Activated T-helper 1 cell treated with anti-CD3 and anti-CD28 coated beads, Interleukin-12 subunit alpha, Interleukin-12 subunit beta, Interleukin-2, Interleukin-4 antibody, amounts not matched to agents 30 ng/mL and 10 ng/mL and 1 ng/mL, durations not matched to agents 14 hours and 24 hours and 36 hours (primary cell): ENCODE data around the gene RPL31. TPM values are rescaled to one million over a fixed set of nuclear protein-coding genes. Genes with fewer than 3 reads are reported as not detected.
"Not testable (repeated sequence)": the region's sequence is repeated elsewhere in the genome, so short reads cannot be mapped to it uniquely, and the experiment has no call there.

Experiments
- DNase-seq: peaks from one replicate; pipeline ENCODE4 v3.0.0; 2021; ENCODE audit warnings: low spot score
- H3K27ac Mint-ChIP-seq: one replicate; pipeline ENCODE4 v1.8.0; 2021; ENCODE audit warnings: mild to moderate bottlenecking, mixed read lengths
- H3K27me3 Mint-ChIP-seq: one replicate; pipeline ENCODE4 v1.8.0; 2022; ENCODE audit warnings: mild to moderate bottlenecking, moderate library complexity, mixed read lengths; ENCODE audit not compliant: insufficient read depth
- H3K36me3 Mint-ChIP-seq: one replicate; pipeline ENCODE4 v1.8.0; 2021; ENCODE audit warnings: low read depth, mixed read lengths
- H3K4me1 Mint-ChIP-seq: one replicate; pipeline ENCODE4 v1.8.0; 2021; ENCODE audit warnings: low read depth, mixed read lengths
- H3K4me3 Mint-ChIP-seq: one replicate; pipeline ENCODE4 v1.8.0; 2021; ENCODE audit warnings: mild to moderate bottlenecking, moderate library complexity, mixed read lengths
- H3K9me3 Mint-ChIP-seq: one replicate; pipeline ENCODE4 v1.8.0; 2021; ENCODE audit warnings: mixed read lengths
- intact Hi-C: fragments of 100-400 bp; cut with micrococcal nuclease; formaldehyde crosslinking; loops from one replicate; pipeline ENCODE4 v1.15.1; 2024
- total RNA-seq: library from RNA; stranded (reverse); gene quantifications from 2 replicates; pipeline ENCODE4 v1.2.3, GENCODE V29; 2022

Gene RPL31
- total RNA-seq, 1 donor from 2014 or later = 1,092 TPM

DNA sequence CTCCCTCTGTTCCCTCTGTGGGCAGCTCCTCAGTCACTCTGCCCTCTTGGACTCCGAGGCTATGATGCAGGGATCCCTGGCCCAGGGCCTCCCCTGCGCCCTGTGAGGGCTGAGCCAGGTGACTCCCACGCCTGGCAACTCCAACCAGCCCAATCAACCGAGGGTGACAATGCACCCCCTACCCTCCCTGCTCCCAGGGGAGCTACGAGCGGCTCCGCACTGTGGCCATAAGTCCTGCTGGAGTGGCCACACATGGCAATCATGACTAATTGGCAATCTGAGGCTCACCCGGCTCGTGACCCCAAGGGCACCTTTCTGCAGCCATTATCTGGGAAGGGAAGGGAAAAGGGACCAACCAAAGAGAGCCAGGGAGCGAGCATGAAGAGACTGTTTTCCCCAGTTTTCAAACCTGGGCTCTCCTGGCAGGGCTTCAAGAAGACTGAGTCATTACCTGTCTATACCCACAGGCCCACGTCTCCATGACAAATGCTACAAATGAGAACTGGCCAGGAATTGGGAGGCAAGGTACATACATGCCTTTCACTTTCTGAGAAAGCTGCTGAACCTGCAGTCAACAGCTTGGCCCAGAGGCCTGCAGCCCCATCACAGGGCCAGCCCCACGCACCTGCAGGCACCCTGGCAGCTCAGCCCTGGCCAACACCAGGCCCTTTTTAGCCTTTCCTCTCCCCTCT lies 45.1 kb downstream of the RPL31 start:
- Mint-ChIP-seq H3K27me3 (peaks cover 3% of the 10 kb centered on the region), H3K4me3 (no peak overlapping the region), H3K36me3 (no peaks in the 10 kb centered on the region), H3K4me1 (no peaks in the 10 kb centered on the region), H3K27ac (no peak overlapping the region), H3K9me3 (no peaks in the 10 kb centered on the region)
- intact Hi-C loops = no loop called here
- DNase-seq = no peak

- no peak overlapping the region for H3K4me3 Mint-ChIP-seq
- H3K27ac Mint-ChIP-seq = no peak overlapping the region
- H3K4me1 Mint-ChIP-seq = no peaks in the 10 kb centered on the region
- no peaks in the 10 kb centered on the region for H3K9me3 Mint-ChIP-seq
- H3K27me3 Mint-ChIP-seq = peaks cover 3% of the 10 kb centered on the region
- intact Hi-C loops = no loop called here
- no peak for DNase-seq
- H3K36me3 Mint-ChIP-seq = no peaks in the 10 kb centered on the region
Measured at GRCh38 chr2:101047774-101048173, 45.7 kb downstream of the RPL31 start.

DNA sequence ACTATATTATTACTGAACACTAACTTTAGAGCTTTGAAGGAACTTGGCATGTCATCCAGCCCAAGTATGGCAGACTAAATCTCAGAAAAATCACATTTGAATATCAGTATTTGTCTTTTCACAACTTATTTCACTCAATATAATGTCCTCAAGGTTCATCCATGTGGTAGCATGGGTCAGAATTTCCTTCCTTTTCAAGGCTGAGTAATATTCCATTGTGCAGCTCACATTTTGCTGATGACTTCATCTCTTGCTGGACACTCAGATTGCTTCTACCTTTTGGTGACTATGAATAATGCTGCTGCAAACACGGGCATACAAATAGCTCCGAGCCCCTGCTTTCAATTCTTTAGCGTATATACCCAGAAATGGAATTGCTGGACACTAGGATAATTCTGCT lies 46.7 kb downstream of the RPL31 start:
- H3K27ac Mint-ChIP-seq = no peak overlapping the region
- no peak for DNase-seq
- intact Hi-C loops = no loop called here
- no peaks in the 10 kb centered on the region for H3K9me3 Mint-ChIP-seq
- no peaks in the 10 kb centered on the region for H3K4me1 Mint-ChIP-seq
- peaks cover 3% of the 10 kb centered on the region for H3K27me3 Mint-ChIP-seq
- H3K36me3 Mint-ChIP-seq = no peaks in the 10 kb centered on the region
- H3K4me3 Mint-ChIP-seq = no peak overlapping the region

GRCh38 chr2:101050886-101051285 lies 48.8 kb downstream of the RPL31 start:
- intact Hi-C loops, H3K27ac Mint-ChIP-seq, DNase-seq, H3K4me3 Mint-ChIP-seq, H3K27me3 Mint-ChIP-seq, H3K36me3 Mint-ChIP-seq, H3K9me3 Mint-ChIP-seq, H3K4me1 Mint-ChIP-seq: not testable (repeated sequence)

DNA sequence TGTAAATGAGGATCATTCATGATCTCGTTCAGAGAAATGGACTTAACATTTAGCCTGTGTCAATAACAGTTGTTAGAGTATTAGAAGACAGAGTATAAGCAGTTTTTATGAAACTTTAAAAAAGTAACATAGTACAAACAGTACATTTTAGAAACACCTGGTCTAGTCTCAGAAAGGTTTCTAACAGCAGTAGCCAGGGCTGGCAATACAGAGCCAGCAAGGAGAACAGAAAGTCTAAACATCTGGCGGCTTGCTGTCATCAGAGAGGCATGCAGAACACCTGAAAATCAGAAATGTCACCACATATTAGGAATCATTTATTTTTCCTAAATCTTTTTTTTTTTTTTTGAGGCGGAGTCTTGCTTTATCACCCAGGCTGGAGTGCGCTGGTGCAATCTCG lies 50.1 kb downstream of the RPL31 start:
- DNase-seq = no peak
- Mint-ChIP-seq H3K36me3 (no peaks in the 10 kb centered on the region), H3K9me3 (no peaks in the 10 kb centered on the region), H3K4me1 (no peaks in the 10 kb centered on the region), H3K4me3 (no peak overlapping the region), H3K27me3 (peaks cover 3% of the 10 kb centered on the region), H3K27ac (no peak overlapping the region)
- intact Hi-C loops = no loop called here

- no peaks in the 10 kb centered on the region for H3K4me1 Mint-ChIP-seq
- intact Hi-C loops = no loop called here
- H3K27me3 Mint-ChIP-seq = peaks cover 3% of the 10 kb centered on the region
- no peaks in the 10 kb centered on the region for H3K9me3 Mint-ChIP-seq
- DNase-seq = no peak
- no peaks in the 10 kb centered on the region for H3K36me3 Mint-ChIP-seq
- H3K27ac Mint-ChIP-seq = no peak overlapping the region
- H3K4me3 Mint-ChIP-seq = no peak overlapping the region
Measured at GRCh38 chr2:101053117-101053516, 51.0 kb downstream of the RPL31 start.

Other genes starting within 250 kb of the RPL31 start
- gene NPAS2, start 182.2 kb upstream of the RPL31 start, total RNA-seq = 6.5 and 7.5 TPM in 2 replicates
- gene TBC1D8, start 149.1 kb downstream of the RPL31 start, total RNA-seq = 0.91 and 1.1 TPM in 2 replicates